Globus pallidus (tissue), 1 donor: ENCODE results near the gene CAPN11.
A peak's percentile ranks its signal among the peaks of the same experiment; 100 is the strongest.

Experiments
- DNase-seq: peaks from one replicate; pipeline ENCODE4 v3.0.0-alpha.2; 2015; ENCODE audit warnings: low spot score

CAPN11 gene

DNA sequence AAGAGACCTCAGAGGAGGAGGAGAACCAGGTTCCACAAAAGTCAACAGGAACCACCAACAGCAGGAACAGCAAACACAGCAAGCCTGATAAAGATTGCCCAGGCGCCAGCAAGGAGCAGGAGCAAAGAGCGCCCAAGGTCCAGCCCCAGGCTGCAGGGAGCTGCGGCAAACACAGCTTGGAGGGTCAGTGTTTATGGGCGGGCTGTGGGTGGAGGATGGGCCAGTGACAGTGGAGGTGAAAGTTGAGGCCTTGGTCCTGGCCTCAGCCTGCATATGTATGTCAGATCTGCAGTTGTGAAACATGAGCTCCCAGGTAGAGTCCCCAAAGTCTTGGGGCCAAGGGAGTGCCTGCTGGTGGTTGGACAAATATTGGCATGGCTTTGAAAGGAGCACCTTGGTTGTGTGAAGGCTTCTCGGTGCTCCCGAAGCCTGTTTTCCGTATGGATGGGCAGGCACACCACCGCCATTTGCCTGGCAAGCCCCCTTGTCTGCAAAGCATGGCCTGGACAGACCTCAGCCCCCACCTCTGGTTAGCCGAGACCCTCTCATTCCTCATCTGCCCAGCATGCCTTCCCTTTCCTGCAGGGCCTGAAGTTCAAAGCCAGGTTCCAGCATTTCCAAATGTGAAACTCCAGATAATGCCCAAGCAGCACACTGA lies 2.0 kb upstream of the CAPN11 start:
- no peak for DNase-seq

DNA sequence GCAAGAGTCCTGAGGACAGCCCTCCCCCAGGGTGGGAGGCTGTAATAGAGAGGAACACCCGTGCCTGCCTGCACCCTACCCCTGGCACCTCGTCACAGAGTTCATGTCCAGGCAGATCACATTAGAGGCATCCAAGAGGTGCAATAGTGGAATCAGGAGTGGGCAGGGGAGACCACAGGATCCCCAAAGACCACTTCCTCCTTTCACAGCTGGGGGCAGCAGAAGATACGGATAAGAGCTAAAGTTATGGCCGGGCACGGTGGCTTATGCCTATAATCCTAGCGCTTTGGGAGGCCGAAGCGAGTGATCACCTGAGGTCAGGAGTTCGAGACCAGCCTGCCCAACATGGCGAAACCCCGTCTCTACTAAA lies 1.5 kb upstream of the CAPN11 start:
- no peak for DNase-seq

DNA sequence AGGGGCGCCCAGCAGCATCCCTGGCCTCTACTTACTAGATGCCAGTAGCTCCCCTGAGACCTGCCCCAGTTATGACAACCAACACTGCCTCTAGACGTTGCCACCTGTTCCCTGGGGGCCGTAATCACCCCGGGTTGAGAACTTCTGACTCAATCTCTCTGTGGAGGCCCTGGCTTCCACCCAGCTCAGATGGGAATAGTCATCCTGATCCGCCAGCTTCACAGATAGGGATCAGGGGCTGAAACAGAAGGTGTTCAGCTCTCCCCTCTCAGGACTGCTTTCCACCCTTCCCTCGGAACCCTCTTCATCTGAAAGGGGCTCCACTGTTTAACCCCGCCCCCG lies 3.3 kb downstream of the CAPN11 start:
- DNase-seq = no peak

DNA sequence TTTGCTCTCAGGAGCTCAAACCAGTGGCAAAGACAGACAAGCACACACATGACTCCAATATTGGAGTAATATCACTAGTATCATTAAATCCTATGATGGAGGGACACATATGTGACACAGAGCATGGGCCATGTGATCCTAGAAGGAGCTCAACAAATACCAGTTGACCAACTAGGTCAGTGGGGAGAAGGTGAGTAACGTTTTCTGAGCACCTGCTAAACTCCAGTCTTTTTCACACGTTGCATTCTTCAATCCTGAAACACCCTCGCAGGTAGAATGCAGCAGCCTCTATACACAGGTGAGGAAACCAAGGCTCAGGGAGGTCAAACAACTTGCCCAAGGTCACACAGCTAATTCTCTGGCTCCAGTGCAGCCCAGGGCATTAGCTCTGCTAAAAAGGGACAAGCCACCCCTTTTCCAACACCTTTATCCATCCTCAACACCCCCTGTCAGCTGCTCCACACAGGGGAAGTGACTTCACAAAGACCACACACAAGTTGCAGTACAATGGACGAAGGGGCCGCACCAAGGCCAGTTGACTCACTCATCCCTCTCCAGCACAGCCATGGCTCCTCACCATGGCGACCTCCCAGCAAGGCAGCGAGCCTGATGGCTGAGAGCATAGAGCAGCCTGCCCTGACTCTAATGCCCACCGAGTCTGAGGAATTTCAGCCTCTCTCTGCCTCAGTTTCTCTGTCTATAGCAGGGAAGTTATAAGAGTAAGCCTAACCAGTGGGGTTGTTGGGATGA lies 4.4 kb downstream of the CAPN11 start:
- no peak for DNase-seq

DNA sequence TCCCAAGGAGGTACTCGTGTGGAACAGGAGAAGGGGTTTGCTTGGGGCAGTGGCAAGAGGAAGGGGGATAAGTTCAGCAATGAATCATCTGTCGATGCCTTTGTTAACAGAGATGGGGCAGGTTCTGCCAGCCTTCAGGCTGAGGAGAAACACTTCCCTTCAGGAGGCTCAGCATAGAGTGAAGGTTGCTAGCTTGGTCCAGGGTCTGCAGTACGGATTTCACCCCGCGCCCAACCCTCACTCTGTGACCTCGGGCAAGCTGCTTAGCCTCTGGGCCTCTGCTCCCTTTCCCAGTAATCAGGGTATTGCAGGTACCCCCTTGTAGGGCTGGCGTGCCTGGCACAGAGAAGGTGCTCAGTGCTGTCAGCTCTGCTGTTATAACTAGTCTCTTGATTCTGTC lies 7.5 kb downstream of the CAPN11 start:
- DNase-seq = no peak

DNA sequence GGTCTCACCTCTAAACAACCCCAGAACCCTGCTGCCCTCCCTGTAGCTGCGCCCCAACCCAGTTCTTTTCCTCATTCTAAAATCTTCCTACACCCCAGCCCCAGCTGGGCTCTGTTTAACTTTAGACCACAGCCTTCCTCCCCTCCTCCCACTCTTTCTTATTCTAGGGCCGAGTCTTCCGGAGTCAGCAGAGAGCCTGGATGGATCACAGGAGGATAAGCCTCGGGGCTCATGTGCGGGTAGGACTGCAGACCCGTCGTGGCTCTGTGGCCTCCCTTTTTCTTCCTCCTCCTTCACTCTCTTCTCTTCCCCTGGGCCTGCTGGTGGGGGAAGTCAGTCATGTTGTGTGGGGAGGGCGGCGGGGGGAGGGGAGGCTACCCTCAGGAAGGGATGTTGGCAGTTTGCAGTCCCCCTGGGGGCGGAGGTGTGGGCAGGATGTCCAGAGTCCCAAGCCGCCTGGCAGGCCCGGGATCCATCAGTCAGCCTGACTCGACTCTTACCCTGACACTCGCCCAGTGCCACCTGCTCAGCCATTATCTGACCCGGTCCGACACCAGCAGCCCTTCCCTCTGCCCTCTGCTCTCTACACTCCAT lies 8.1 kb downstream of the CAPN11 start:
- no peak for DNase-seq

DNA sequence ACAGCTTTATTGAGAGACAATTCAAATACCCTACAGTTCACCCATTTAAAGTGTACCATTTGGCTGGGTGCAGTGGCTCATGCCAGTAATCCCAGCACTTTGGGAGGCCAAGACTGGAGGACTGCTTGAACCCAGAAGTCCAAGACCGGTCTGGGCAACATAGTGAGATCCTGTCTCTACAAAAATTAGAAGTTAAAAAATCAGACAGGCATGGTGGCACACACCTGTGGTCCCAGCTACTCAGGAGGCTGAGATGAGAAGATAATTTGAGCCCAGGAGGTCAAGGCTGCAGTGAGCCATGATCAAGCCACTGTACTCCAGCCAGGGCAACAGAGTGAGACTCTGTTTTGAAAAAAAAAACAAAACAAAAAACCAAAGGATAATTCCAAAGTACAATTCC lies 8.9 kb downstream of the CAPN11 start:
- DNase-seq = no peak

DNA sequence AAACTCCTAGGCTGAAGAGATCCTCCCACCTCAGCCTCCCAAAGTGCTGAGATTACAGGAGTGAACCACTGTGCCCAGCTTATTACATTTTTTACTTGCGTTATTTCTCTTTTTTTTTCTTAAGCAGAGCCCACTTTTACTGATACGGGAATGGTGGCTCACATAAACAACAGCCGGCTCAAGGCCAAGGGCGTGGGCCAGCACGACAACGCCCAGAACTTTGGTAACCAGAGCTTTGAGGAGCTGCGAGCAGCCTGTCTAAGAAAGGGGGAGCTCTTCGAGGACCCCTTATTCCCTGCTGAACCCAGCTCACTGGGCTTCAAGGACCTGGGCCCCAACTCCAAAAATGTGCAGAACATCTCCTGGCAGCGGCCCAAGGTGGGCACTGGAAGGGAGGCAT lies 10.5 kb downstream of the CAPN11 start:
- no peak for DNase-seq

DNA sequence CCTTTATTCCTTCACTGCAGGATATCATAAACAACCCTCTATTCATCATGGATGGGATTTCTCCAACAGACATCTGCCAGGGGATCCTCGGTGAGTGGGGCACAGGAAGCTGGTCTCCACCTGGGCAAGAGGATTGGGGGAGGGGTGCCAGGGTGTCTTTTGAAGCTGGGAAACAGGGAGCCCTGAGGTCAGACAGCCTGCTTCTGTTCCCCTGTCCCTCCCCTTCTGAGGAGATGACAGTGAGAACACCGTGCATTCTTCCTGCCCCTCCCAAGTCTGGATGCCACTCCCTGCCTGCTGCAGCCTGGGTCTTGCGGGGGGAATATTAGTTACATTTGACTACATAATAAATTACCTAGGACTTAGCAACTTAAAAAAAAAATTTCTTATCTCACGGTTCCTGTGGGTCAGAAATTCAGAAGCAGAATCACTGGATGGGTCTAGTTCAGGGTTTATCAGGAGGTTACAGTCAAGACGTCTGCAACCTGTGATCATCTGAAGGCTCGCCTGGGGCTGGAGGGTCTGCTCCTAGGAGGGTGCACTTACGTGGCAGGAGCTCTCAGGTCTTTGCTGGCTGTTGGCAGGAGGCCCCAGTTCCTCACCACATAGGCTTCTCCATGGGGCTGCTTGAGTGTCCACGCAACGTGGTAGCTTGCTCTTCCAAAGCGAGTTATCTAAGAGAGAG lies 11.4 kb downstream of the CAPN11 start:
- DNase-seq = no peak

DNA sequence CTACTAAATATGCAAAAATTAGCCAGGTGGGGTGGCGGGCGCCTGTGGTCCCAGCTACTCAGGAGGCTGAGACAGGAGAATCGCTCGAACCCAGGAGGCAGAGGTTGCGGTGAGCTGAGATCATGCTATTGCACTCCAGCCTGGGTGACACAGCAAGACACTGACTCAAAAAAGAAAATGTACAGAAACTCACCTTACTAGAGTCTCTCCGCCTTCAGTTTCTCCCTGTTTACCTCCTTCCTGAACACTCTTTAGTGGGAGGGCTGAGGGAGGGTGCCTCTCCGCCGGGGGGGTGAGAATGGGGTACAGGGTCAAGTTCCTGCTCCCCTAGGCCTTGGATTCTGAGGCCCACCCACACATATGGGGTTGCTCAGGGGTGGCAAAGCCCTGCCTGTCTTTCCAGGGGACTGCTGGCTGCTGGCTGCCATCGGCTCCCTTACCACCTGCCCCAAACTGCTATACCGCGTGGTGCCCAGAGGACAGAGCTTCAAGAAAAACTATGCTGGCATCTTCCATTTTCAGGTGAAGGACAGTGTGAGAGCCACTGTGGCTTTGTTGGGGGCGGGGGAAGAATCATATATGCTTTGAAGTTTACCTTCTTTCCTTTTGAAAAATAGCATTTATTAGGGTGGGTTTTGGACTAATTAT lies 13.4 kb downstream of the CAPN11 start:
- no peak for DNase-seq

DNA sequence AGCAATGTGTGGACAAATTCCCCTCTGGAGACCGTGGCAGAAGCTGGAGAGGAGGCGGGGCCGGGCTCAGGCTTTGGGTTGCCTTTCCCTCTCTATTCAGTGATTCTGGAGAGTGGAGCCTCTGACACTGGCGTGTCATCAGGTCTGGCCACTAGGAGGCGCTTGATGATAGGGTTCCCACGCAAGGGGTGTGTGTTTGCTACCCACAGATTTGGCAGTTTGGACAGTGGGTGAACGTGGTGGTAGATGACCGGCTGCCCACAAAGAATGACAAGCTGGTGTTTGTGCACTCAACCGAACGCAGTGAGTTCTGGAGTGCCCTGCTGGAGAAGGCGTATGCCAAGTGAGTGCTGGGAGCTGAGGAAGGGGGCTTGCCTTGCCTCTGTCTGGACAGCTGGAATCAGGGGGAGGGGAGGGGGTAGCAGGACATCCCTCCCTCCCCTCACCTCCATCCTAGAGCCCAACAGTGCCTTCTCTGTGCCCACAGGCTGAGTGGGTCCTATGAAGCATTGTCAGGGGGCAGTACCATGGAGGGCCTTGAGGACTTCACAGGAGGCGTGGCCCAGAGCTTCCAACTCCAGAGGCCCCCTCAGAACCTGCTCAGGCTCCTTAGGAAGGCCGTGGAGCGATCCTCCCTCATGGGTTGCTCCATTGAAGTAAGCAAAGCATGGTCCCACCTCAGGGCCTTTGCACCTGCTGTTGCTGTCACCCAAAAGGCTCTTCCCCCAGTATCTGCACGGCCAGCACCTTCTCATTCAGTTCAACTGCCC lies 14.3 kb downstream of the CAPN11 start:
- DNase-seq = peak; percentile 59

DNA sequence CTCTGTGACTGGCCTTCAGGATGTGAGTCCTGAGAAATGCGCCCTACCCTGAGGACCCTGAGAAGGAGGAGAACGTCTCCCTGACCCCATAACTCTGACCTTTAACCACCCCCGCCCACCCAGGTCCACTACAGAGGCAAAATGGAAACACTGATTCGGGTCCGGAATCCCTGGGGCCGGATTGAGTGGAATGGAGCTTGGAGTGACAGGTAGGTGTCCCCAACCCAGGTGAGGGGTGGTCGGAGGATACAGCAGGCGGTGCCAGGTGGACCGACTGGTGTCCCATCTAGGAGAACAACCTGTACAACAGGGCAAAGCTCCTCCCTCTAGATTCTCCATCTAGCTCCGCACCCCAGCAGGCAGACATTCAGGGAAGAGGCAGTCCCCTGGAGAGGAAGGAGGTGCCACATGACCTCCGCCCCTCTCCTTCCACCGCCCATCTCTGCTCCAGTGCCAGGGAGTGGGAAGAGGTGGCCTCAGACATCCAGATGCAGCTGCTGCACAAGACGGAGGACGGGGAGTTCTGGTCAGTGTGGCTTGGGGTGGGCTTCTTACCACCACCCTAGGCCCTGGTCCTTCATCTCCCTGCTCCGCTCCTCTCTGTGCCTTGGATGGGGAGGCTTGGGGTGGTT lies 17.6 kb downstream of the CAPN11 start:
- DNase-seq = no peak

DNA sequence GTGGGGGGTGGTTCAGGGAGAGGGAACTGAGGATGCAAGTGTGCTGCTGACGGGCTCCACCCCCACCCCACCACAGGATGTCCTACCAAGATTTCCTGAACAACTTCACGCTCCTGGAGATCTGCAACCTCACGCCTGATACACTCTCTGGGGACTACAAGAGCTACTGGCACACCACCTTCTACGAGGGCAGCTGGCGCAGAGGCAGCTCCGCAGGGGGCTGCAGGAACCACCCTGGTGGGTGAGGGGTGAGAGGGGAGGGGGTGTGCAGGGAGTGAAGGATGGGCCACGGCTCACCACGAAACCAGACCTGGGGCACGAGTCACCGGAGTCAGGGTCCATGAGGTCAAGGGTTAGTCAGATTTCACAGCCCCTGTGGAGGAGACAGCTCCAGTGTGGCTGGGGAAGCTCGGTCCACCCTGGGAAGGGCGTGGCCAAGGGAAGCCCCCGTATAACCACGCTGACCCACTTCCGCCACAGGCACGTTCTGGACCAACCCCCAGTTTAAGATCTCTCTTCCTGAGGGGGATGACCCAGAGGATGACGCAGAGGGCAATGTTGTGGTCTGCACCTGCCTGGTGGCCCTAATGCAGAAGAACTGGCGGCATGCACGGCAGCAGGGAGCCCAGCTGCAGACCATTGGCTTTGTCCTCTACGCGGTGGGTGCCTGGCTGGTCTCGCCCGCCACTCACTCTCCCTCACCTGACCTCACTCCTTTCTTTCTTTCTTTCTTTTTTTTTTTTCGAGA lies 18.3 kb downstream of the CAPN11 start:
- DNase-seq = no peak

DNA sequence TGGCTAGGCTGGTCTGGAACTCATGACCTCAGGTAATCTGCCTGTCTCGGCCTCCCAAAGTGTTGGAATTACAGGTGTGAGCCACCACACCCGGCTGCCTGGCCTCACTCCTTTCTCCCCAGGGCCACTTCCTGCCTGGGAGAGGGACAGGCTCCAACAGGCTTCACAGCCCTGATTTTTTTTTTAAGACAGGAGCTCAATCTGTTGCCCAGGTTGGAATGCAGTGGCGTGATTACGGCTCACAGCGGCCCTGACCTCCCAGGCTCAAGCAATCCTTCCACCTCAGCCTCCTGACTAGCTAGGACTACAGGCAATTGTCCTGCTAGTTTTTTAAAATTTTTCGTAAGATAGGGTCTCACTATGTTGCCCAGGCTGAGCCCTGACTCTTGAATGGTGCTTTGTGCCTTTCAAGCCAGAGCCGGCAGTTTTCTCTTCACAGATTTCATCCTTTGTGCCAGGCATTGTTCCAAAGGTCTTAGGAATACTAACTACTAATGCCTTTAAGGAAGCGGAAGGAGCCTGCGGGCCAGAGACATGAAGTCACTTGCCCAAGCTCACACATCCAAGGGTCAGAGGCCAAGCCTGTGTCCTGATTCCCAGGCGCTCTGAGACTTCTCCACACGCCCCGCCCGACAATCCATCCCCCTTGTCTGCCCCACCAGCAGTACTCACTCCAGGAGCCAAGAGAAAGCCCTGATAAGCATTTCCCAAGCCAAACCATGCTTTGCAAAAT lies 19.2 kb downstream of the CAPN11 start:
- no peak for DNase-seq

DNA sequence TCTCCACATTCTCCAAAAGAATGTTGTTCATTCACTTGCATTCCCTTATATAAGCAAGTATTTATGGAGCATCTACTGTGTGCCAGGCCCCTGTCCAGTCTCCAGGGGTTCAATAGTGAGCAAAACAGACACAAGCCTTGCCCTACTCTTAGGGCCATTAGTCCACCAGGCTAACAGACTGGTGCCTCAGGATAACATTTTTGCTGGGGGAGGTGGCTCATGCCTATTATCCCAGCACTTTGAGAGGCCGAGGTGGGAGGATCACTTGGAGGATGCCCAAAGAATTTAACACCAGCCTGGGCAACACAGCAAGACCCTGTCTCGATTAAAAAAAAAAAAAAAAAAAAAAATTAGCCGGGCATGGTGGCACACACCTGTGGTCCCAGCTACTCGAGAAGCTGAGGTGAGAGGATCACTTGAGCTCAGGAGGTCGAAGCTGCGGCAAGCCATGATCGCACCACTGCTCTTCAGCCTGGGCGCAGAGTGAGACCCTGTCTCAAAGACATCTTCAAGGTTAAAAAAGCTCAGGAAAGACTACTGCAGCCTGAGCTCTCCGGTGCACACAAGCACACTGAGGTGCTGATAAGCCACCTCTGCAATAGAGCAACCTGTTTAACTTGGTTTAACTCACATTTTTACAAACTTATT lies 19.9 kb downstream of the CAPN11 start:
- no peak for DNase-seq

DNA sequence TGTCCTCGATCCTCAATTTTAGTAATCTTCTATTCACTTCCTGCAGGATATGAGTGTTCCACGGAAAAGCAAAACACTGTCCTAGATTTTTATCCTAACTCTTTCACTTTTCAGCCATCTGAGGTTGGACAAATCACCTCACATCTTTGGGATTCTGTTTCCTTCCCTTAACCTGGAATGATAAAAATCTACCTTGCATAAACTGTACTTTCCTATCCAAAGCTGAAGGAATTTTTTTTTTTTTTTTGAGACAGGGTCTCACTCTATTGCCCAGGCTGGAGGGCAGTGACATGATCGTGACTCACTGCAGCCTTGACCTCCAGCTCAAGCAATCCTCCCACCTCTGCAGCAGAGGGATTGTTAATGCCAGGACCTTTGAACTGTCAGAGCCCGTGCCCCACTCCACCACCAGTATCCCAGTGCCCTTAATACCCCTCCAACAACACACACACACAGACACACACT lies 20.5 kb downstream of the CAPN11 start:
- DNase-seq = no peak

DNA sequence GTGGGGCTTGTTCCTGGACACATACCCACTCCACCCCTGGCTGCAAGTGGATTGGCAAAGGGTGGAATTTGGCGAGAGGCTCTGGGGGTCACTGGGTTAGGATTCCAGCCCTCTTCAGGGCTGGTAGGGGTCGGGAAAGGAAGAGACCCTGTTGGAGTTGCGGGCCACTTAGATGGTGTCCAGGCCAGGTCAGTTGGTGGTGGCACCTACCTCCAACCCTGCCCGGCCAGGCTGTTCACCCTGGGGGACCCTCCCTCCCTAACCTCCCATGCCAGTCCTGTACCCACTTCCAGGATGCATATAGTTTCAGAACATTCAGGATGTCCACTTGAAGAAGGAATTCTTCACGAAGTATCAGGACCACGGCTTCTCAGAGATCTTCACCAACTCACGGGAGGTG lies 21.0 kb downstream of the CAPN11 start:
- DNase-seq = no peak

DNA sequence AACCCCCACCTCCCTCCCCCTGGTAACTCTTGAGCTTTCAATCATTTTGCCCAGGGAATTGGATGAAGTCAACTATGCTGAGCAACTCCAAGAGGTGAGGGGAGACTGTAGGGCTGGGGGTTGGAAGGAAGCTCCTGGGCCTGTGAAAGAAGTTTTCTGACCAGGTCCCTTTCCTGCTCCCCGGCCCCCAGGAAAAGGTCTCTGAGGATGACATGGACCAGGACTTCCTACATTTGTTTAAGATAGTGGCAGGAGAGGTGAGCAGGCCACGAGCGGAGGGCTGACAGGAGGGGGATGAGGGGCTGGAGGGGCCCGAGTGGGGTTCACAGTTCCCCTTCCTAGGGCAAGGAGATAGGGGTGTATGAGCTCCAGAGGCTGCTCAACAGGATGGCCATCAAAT lies 21.8 kb downstream of the CAPN11 start:
- DNase-seq = no peak

DNA sequence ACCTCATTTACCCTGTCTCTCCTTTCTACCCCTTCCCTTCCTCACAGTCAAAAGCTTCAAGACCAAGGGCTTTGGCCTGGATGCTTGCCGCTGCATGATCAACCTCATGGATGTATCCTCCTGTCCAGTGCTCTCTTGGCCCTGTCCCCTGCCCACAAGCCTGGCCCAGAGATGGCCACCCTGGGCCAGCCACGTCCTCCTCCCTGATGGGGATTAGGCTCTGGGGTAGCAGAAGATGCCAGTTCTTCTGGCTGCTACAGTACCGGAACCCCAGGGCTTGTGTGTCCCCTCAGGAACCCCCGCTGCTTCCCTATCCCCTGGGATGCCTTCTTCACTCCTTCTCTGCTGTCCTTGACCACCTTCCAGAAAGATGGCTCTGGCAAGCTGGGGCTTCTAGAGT lies 22.3 kb downstream of the CAPN11 start:
- DNase-seq = no peak
